ENCODE results near the gene IP6K3. TPM values are rescaled to one million over a fixed set of nuclear protein-coding genes. Genes with fewer than 3 reads are reported as not detected.

The IP6K3 gene
- total RNA-seq, 1 donor from 2014 or later, result 1.5 TPM

DNA sequence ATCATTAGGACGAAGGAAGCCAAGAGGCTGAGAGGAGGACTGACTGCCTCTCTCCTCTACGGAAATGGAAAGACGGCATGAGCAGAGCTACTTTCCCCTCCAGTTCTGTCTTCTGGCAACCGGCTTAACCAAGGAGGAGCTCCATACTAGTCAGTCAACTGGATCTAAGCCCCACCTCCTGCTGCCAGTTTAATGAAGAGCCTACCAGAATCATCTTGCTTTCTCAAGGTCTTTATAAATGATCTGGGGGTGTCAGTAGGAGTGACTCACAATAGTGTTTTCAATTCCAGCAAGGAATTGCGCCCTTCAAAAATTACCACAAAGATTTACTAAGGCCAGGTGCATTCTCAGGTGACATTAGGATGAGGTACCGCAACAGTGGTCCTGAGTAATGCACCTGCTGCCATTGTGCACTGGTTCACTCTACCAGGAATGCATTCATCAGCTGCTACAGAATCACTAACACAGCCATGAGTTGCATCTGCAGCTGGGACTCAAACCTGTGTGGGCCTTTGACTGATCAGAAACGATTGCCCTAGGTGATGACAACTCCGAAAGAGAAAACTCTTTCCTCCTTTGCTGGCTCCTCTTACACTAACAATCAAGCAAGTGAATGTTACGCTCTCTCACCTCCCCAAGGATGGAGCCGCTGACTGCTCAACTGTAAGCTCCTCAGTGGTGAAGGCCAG lies 38.0 kb downstream of the IP6K3 start:
- Histone ChIP-seq H3K4me3 (no peak overlapping the region), H3K27me3 (no peaks in the 10 kb centered on the region), H3K27ac (no peak overlapping the region), H3K36me3 (peaks cover 0 to 7% of the 10 kb centered on the region in 2 donors), H3K9me3 (no peaks in the 10 kb centered on the region), H3K4me1 (peaks cover 23% of the 10 kb centered on the region)
- intact Hi-C loops (cut with DNase I), result no loop called here
- DNase-seq (ENCODE audit: extremely low spot score in 2 of 2), result no peak
- TF ChIP-seq POLR2AphosphoS5 (IDR thresholded peaks at IDR 0.05; ENCODE audit: insufficient read depth in 1 of 2, low read depth in 1 of 2) (no peak), POLR2A (IDR thresholded peaks at IDR 0.05) (no peak)
- TF ChIP-seq, protein P1, sequence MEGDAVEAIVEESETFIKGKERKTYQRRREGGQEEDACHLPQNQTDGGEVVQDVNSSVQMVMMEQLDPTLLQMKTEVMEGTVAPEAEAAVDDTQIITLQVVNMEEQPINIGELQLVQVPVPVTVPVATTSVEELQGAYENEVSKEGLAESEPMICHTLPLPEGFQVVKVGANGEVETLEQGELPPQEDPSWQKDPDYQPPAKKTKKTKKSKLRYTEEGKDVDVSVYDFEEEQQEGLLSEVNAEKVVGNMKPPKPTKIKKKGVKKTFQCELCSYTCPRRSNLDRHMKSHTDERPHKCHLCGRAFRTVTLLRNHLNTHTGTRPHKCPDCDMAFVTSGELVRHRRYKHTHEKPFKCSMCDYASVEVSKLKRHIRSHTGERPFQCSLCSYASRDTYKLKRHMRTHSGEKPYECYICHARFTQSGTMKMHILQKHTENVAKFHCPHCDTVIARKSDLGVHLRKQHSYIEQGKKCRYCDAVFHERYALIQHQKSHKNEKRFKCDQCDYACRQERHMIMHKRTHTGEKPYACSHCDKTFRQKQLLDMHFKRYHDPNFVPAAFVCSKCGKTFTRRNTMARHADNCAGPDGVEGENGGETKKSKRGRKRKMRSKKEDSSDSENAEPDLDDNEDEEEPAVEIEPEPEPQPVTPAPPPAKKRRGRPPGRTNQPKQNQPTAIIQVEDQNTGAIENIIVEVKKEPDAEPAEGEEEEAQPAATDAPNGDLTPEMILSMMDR (IDR thresholded peaks at IDR 0.05), result no peak

DNA sequence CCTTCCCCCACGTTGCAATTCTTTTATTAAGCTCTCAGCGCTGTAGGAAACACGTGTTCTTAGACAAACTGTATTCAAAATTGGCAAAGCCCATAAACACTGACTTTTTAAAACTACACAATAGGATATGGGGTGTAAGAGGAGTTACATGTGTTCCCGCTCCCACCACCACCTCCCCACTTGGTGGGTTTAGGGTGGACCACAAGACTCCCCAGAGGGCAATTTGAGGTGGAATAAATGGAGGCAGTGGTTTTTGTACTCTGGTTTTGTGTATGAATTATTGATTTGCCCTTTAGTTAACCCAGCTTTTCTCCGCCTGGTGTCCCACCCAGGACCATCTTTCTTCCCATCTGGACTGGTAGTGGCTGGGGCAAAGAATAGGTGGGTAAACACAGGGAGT lies 38.9 kb downstream of the IP6K3 start:
- Histone ChIP-seq H3K36me3 (peaks cover 0 to 7% of the 10 kb centered on the region in 2 donors), H3K9me3 (no peaks in the 10 kb centered on the region), H3K4me1 (peaks cover 23% of the 10 kb centered on the region), H3K27me3 (no peaks in the 10 kb centered on the region), H3K4me3 (no peak overlapping the region), H3K27ac (no peak overlapping the region)
- TF ChIP-seq, protein P1 (IDR thresholded peaks at IDR 0.05), result no peak
- no peak for TF ChIP-seq POLR2A (IDR thresholded peaks at IDR 0.05)
- TF ChIP-seq POLR2AphosphoS5 (IDR thresholded peaks at IDR 0.05; ENCODE audit: insufficient read depth in 1 of 2, low read depth in 1 of 2), result no peak
- intact Hi-C loops (cut with DNase I), result no loop called here
- DNase-seq (ENCODE audit: extremely low spot score in 2 of 2), result no peak

DNA sequence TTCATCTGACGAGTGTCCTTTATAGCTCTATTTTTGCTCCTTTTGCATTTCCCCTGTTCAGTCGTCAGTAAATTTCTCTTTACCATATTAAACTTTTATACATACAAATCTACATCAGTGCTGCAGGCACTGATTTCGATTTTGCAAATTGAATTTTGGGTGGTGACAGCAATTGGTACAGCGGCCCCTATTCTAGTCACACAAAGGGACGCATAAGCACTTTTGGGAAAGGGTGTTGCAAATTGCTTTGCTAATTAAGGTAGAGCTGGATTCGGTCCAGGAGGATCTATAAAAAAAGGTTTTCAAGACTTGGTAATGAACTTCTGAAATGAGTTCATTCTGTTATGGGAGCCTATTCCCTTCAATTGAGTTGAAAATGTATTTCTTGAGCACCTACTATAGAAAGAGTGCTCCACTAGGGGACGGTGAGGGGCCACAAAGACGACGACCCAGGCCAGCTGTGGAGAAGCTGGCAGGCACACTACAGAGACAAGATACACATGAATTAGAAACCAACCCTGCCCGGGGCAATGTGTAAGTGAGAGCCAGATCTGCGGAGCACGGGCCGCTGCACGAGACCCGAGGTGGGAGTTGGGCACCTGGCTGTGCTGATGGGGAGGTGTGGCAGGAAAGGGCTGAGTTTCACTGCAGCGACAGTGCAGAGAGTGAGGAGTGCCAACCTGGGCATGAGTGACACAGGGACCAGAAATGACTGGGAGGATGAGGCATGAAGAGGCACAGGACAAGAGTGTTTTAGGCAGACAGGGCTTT lies 40.6 kb downstream of the IP6K3 start:
- Histone ChIP-seq H3K4me1 (peaks cover 18% of the 10 kb centered on the region), H3K27ac (no peak overlapping the region), H3K27me3 (no peaks in the 10 kb centered on the region), H3K9me3 (no peaks in the 10 kb centered on the region), H3K36me3 (peaks cover 0 to 7% of the 10 kb centered on the region in 2 donors), H3K4me3 (no peak overlapping the region)
- intact Hi-C loops (cut with DNase I), result no loop called here
- DNase-seq (ENCODE audit: extremely low spot score in 2 of 2), result no peak
- TF ChIP-seq, protein P1 (IDR thresholded peaks at IDR 0.05), result no peak
- TF ChIP-seq POLR2A (IDR thresholded peaks at IDR 0.05) (no peak), POLR2AphosphoS5 (IDR thresholded peaks at IDR 0.05; ENCODE audit: insufficient read depth in 1 of 2, low read depth in 1 of 2) (no peak)

DNA sequence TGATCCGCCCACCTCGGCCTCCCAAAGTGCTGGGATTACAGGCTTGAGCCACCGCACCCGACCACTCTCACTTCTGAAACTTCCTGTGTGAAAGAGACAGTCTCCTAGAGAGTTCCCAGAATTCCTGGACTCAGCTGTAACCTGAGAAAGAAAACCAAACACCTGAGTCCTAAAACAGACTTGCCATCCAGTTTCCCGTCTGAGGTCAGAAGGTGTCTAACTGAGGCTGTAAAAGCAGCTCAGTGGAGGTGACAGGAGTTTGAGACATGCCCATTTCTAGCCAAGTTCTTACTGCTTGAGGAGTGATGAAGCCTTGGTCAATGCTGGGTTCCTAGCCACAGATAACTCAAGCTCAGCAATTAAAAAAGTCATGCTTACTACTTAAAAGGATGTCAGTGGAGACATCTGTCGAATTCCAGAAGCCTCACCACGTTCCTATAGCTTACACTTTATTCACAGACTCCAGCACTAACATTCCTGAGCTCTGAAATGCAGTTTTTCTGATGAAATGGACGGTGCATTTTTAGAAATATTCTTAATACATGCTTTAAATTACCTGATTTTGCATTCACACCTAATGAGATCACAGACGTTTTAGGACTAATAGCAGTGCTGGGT lies 41.3 kb downstream of the IP6K3 start:
- Histone ChIP-seq H3K4me3 (no peak overlapping the region), H3K4me1 (peaks cover 11% of the 10 kb centered on the region), H3K27ac (no peak overlapping the region), H3K36me3 (peaks cover 0 to 7% of the 10 kb centered on the region in 2 donors), H3K9me3 (no peaks in the 10 kb centered on the region), H3K27me3 (no peaks in the 10 kb centered on the region)
- intact Hi-C loops (cut with DNase I), result no loop called here
- no peak for TF ChIP-seq POLR2AphosphoS5 (IDR thresholded peaks at IDR 0.05; ENCODE audit: insufficient read depth in 1 of 2, low read depth in 1 of 2)
- TF ChIP-seq, protein P1 (IDR thresholded peaks at IDR 0.05), result no peak
- no peak for TF ChIP-seq POLR2A (IDR thresholded peaks at IDR 0.05)
- no peak for DNase-seq (ENCODE audit: extremely low spot score in 2 of 2)

Measured in vagina (tissue), 2 donors.